ENCODE measurements around the gene DISP3. TPM values are rescaled to one million over a fixed set of nuclear protein-coding genes. Genes with fewer than 3 reads are reported as not detected.

The DISP3 gene
- total and polyA plus RNA-seq, 2 of the 4 experiments (the other 2 are of a cell fraction): 0.05 TPM; not detected in 1

GRCh38 chr1:11520531-11521233 is 41.7 kb downstream of the DISP3 start:
- TF ChIP-seq BHLHE40 (IDR thresholded peaks at IDR 0.05; ENCODE audit: low read depth, low read length) (no peak), RAD21 (IDR thresholded peaks at IDR 0.05; ENCODE audit: low read length) (no peak), MAFK (IDR thresholded peaks at IDR 0.05; ENCODE audit: low read depth, low read length) (no peak), CHD1 (IDR thresholded peaks at IDR 0.05; ENCODE audit: low read depth, low read length) (no peak), MAZ (IDR thresholded peaks at IDR 0.05; ENCODE audit: borderline replicate concordance, low read depth, low read length) (no peak), MXI1 (IDR thresholded peaks at IDR 0.05; ENCODE audit: borderline replicate concordance, low read depth, low read length) (no peak)
- TF ChIP-seq, protein P1, sequence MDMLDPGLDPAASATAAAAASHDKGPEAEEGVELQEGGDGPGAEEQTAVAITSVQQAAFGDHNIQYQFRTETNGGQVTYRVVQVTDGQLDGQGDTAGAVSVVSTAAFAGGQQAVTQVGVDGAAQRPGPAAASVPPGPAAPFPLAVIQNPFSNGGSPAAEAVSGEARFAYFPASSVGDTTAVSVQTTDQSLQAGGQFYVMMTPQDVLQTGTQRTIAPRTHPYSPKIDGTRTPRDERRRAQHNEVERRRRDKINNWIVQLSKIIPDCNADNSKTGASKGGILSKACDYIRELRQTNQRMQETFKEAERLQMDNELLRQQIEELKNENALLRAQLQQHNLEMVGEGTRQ (IDR thresholded peaks at IDR 0.05; ENCODE audit: low read depth, low read length): no peak
- dilution Hi-C loops (cut with HindIII; ENCODE audit: low sequenced_read_pairs, unreplicated experiment) (no loop called here), in situ Hi-C loops (cut with MboI; ENCODE audit: low sequenced_read_pairs) (no loop called here), intact Hi-C loops (cut with micrococcal nuclease) (no loop called here)
- BruUV-seq (replicated peaks): no TSS peak
- Histone ChIP-seq H3K18ac (ENCODE audit: low read depth, low read length) (no peak overlapping the region), H2AK5ac (ENCODE audit: low read depth, low read length) (no peak overlapping the region), H2BK5ac (ENCODE audit: low read depth, low read length, poor library complexity, severe bottlenecking) (no peak overlapping the region), H3K4ac (ENCODE audit: low read depth, low read length) (no peak overlapping the region), H3K56ac (ENCODE audit: extremely low read depth, insufficient read depth, low read length) (no peak overlapping the region), H3K9me3 (ENCODE audit: control insufficient read depth, insufficient read depth, low read length) (no peaks in the 10 kb centered on the region), H4K8ac (ENCODE audit: low read depth in 2 of 2, low read length in 2 of 2) (no peak overlapping the region), H3K4me2 (ENCODE audit: low read depth, low read length) (no peak overlapping the region), H4K91ac (ENCODE audit: insufficient read depth, low read depth, low read length) (no peak overlapping the region), H3K27ac (ENCODE audit: insufficient read depth, low read length) (no peak overlapping the region), H2BK15ac (ENCODE audit: low read depth, low read length) (no peak overlapping the region), H3K27me3 (ENCODE audit: control insufficient read depth, insufficient read depth, low read length) (no peaks in the 10 kb centered on the region), H2BK120ac (ENCODE audit: low read depth, low read length) (no peak overlapping the region), H3K23ac (ENCODE audit: low read depth, low read length) (no peak overlapping the region), H2BK20ac (ENCODE audit: low read depth, low read length) (no peak overlapping the region), H3K79me1 (ENCODE audit: low read depth in 1 of 2, low read length in 2 of 2) (no peaks in the 10 kb centered on the region), H3K36me3 (ENCODE audit: control insufficient read depth, insufficient read depth, low read length) (no peaks in the 10 kb centered on the region), H3K14ac (replicated peaks; ENCODE audit: low read depth, low read length) (no peak overlapping the region), H4K20me1 (ENCODE audit: insufficient read depth, low read length) (no peaks in the 10 kb centered on the region), H3K9me1 (ENCODE audit: insufficient read depth, low read length) (no peaks in the 10 kb centered on the region), H4K5ac (ENCODE audit: low read depth, low read length) (no peak overlapping the region), H2AFZ (replicated peaks; ENCODE audit: low read length, poor library complexity) (no peak overlapping the region), H3K4me3 (ENCODE audit: insufficient read depth, low read depth, low read length) (no peak overlapping the region), H3K9ac (ENCODE audit: low read depth, low read length) (no peak overlapping the region), H2AK9ac (replicated peaks; ENCODE audit: low read depth, low read length, poor library complexity) (no peak overlapping the region), H3K4me1 (ENCODE audit: control insufficient read depth, insufficient read depth, low read length) (no peaks in the 10 kb centered on the region)
- ChIA-PET POLR2A (ENCODE audit: unreplicated experiment) (no interaction called here), CTCF (no interaction called here)
- 75% methylated on average over 12 of the region's 23 CpGs; no CpG with 5 or more reads in 1 of the 2 experiments for WGBS, 2 experiments (ENCODE audit: extremely low coverage in 2 of 2, insufficient read length in 1 of 2)
- no peak for ATAC-seq (ENCODE audit: low read depth)
- no peak for DNase-seq

Measured in IMR-90 (cell line).